Measurements from ENCODE around the gene GPR160.
"Not testable (repeated sequence)": the region's sequence is repeated elsewhere in the genome, so short reads cannot be mapped to it uniquely, and the experiment has no call there.

The GPR160 gene

DNA sequence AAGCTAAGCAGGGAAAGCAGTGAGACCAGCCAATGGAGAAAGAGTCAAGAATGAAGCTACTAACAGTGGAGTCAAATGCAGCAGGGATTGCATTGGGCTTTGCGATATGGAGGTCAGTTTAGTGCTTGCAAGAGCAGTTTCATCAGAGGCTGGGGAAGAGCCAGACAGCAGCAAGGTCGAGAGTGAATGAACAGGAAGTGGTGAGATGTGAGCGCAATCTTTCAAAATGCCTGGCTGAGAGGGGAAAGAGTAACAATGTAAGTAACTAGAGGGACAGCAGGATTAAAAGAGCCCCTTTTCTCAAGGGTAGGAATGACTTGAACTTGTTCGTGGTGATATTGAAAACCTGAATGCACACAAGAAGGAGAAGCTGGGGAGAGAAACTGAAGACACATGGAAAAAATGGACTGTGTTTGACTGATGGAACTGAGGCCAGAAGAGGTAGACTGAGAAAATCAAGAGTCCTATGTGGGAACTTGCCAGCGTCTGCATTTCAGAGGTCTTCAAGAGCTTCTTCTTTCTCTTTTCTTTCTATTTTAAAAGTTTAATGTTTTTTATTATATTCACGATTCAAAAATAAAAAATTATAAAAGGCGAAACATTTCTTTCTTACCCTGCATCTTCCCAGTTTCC is 30.6 kb upstream of the GPR160 start:
- Mint-ChIP-seq H3K27ac (ENCODE audit: low read depth) (peak overlapping the region; percentile 12), H3K36me3 (ENCODE audit: insufficient read depth) (peaks cover 1% of the 10 kb centered on the region), H3K27me3 (no peaks in the 10 kb centered on the region), H3K4me3 (no peak overlapping the region), H3K9me3 (no peaks in the 10 kb centered on the region), H3K4me1 (peaks cover 22% of the 10 kb centered on the region)
- ATAC-seq (replicated peaks; ENCODE audit: extremely low read depth, poor library complexity, severe bottlenecking): peak; percentile 68
- DNase-seq (ENCODE audit: low spot score in 2 of 2): no peak

DNA sequence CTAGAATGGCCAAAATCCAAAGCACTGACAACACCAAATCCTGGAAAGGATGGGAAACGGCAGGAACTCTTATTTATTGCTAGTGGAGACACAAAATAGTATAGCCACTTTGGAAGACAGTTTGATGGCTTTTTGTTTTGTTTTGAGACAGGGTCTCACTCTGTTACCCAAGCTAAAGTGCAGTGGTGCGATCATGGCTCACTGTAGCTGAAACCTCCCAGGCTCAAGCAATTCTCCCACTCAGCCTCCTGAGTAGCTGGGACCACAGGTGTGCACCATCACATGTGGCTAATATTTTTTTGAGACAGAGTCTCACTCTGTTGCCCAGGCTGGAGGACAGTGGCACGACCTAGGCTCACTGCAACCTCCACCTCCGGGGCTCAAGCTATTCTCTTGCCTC is 27.3 kb upstream of the GPR160 start:
- no peak overlapping the region for H3K4me3 Mint-ChIP-seq
- ATAC-seq (replicated peaks; ENCODE audit: extremely low read depth, poor library complexity, severe bottlenecking) (no peak), DNase-seq (ENCODE audit: low spot score in 2 of 2) (no peak)
- peaks cover 1% of the 10 kb centered on the region for H3K36me3 Mint-ChIP-seq (ENCODE audit: insufficient read depth)
- H3K27me3 Mint-ChIP-seq: no peaks in the 10 kb centered on the region
- H3K9me3 Mint-ChIP-seq: no peaks in the 10 kb centered on the region
- H3K4me1 Mint-ChIP-seq: peaks cover 12% of the 10 kb centered on the region
- H3K27ac Mint-ChIP-seq (ENCODE audit: low read depth): no peak overlapping the region

DNA sequence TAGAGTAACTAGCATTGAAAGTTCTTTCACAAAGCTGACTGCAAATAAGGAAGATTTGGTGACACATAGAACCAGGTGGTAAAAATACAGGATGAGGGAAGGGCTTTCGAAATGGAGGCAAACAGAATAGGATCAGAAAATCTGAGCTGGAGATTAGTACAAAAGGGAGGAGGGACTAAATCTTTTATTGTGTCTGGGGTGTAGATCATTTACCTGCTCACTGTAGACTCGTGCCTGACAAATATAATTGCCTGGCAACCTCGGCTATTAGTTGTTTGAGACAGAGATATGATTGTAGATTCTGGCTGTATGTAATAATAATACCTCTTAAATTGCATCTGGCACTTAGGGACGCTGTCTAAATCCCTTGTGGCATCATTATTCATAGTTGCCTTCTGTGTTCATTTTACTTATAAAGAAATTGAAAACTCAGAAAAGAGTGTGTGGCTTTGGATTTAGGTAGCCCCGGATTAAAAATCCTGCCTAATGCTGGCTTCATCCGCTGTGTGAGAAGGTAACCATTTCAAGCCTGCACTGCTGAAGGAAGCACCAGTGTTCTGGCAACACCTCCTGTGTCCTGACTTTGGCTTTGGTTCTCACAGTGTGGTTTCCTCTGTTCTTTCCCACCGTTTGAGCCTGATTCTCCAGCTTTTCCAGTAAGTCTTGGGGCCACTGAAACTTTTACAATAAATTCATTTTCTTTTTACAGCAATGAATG is 25.0 kb upstream of the GPR160 start:
- Mint-ChIP-seq H3K4me3 (no peak overlapping the region), H3K27ac (ENCODE audit: low read depth) (no peak overlapping the region), H3K27me3 (peaks cover 14% of the 10 kb centered on the region), H3K4me1 (no peaks in the 10 kb centered on the region), H3K36me3 (ENCODE audit: insufficient read depth) (peaks cover 1% of the 10 kb centered on the region), H3K9me3 (no peaks in the 10 kb centered on the region)
- ATAC-seq (replicated peaks; ENCODE audit: extremely low read depth, poor library complexity, severe bottlenecking) (no peak), DNase-seq (ENCODE audit: low spot score in 2 of 2) (no peak)

GRCh38 chr3:170016057-170016456 is 21.7 kb upstream of the GPR160 start:
- Mint-ChIP-seq H3K4me1 (no peaks in the 10 kb centered on the region), H3K9me3 (no peaks in the 10 kb centered on the region), H3K36me3 (ENCODE audit: insufficient read depth) (no peaks in the 10 kb centered on the region), H3K4me3 (no peak overlapping the region), H3K27ac (ENCODE audit: low read depth) (no peak overlapping the region), H3K27me3 (peaks cover 14% of the 10 kb centered on the region)
- no peak for ATAC-seq (replicated peaks; ENCODE audit: extremely low read depth, poor library complexity, severe bottlenecking)
- no peak for DNase-seq (ENCODE audit: low spot score in 2 of 2)

DNA sequence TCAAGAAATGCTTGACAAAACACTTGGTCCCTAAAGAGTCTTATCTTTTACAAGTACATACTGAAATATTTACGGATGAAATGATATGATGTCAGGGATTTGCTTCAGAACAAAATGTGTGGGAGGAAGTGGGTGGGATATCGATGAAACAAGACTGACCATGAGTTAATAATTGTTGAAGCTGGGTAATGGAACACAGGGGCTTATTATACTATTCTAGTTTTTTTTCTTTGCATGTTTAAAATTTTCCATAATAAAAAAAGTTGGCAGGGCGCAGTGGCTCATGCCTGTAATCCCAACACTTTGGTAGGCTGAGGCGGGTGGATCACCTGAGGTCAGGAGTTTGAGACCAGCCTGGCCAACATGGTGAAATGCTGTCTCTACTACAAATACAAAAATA is 18.5 kb upstream of the GPR160 start:
- peaks cover 18% of the 10 kb centered on the region for H3K27me3 Mint-ChIP-seq
- DNase-seq (ENCODE audit: low spot score in 2 of 2); H3K9me3 Mint-ChIP-seq; H3K4me1 Mint-ChIP-seq; H3K27ac Mint-ChIP-seq (ENCODE audit: low read depth); ATAC-seq (replicated peaks; ENCODE audit: extremely low read depth, poor library complexity, severe bottlenecking); H3K36me3 Mint-ChIP-seq (ENCODE audit: insufficient read depth); H3K4me3 Mint-ChIP-seq: not testable (repeated sequence)

DNA sequence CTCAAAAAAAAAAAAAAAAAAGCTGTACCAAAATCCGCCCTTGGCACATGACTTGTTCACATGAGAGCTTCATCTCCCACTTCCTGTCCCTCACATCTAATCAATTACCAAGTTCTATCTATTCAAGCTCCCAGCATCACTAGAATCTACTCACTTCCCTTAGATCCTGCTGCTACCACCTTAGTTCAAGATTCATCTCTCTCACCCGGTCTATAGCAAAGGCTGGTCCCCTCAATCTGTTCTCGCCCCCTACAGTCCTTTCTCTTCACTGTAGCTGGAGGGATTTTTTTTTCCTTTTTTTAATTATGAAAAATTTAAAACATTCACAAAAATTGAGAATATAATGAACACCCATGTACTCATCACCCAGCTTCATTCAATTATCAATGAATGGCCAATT is 16.7 kb upstream of the GPR160 start:
- H3K4me3 Mint-ChIP-seq: no peak overlapping the region
- H3K27me3 Mint-ChIP-seq: peaks cover 31% of the 10 kb centered on the region
- no peaks in the 10 kb centered on the region for H3K9me3 Mint-ChIP-seq
- no peaks in the 10 kb centered on the region for H3K4me1 Mint-ChIP-seq
- DNase-seq (ENCODE audit: low spot score in 2 of 2) (no peak), ATAC-seq (replicated peaks; ENCODE audit: extremely low read depth, poor library complexity, severe bottlenecking) (no peak)
- no peaks in the 10 kb centered on the region for H3K36me3 Mint-ChIP-seq (ENCODE audit: insufficient read depth)
- H3K27ac Mint-ChIP-seq (ENCODE audit: low read depth): no peak overlapping the region

- peaks cover 9% of the 10 kb centered on the region for H3K4me1 Mint-ChIP-seq
- H3K9me3 Mint-ChIP-seq: no peaks in the 10 kb centered on the region
- DNase-seq (ENCODE audit: low spot score in 2 of 2) (no peak), ATAC-seq (replicated peaks; ENCODE audit: extremely low read depth, poor library complexity, severe bottlenecking) (no peak)
- no peak overlapping the region for H3K4me3 Mint-ChIP-seq
- no peaks in the 10 kb centered on the region for H3K36me3 Mint-ChIP-seq (ENCODE audit: insufficient read depth)
- peaks cover 18% of the 10 kb centered on the region for H3K27me3 Mint-ChIP-seq
- no peak overlapping the region for H3K27ac Mint-ChIP-seq (ENCODE audit: low read depth)
Observed at GRCh38 chr3:170022336-170022735, 15.5 kb upstream of the GPR160 start.

GRCh38 chr3:170023165-170023564 is 14.6 kb upstream of the GPR160 start:
- no peak for DNase-seq (ENCODE audit: low spot score in 2 of 2)
- H3K4me3 Mint-ChIP-seq: no peak overlapping the region
- peaks cover 5% of the 10 kb centered on the region for H3K9me3 Mint-ChIP-seq
- peaks cover 16% of the 10 kb centered on the region for H3K27me3 Mint-ChIP-seq
- no peaks in the 10 kb centered on the region for H3K36me3 Mint-ChIP-seq (ENCODE audit: insufficient read depth)
- peaks cover 15% of the 10 kb centered on the region for H3K4me1 Mint-ChIP-seq
- no peak overlapping the region for H3K27ac Mint-ChIP-seq (ENCODE audit: low read depth)
- no peak for ATAC-seq (replicated peaks; ENCODE audit: extremely low read depth, poor library complexity, severe bottlenecking)

GRCh38 chr3:170024581-170024980 is 13.2 kb upstream of the GPR160 start:
- DNase-seq (ENCODE audit: low spot score in 2 of 2): no peak
- no peak for ATAC-seq (replicated peaks; ENCODE audit: extremely low read depth, poor library complexity, severe bottlenecking)
- no peaks in the 10 kb centered on the region for H3K36me3 Mint-ChIP-seq (ENCODE audit: insufficient read depth)
- H3K27ac Mint-ChIP-seq (ENCODE audit: low read depth): no peak overlapping the region
- no peak overlapping the region for H3K4me3 Mint-ChIP-seq
- H3K9me3 Mint-ChIP-seq: peaks cover 5% of the 10 kb centered on the region
- peaks cover 15% of the 10 kb centered on the region for H3K4me1 Mint-ChIP-seq
- peaks cover 16% of the 10 kb centered on the region for H3K27me3 Mint-ChIP-seq

- H3K36me3 Mint-ChIP-seq (ENCODE audit: insufficient read depth): no peaks in the 10 kb centered on the region
- peaks cover 5% of the 10 kb centered on the region for H3K9me3 Mint-ChIP-seq
- H3K27ac Mint-ChIP-seq (ENCODE audit: low read depth): peak overlapping the region; percentile 32
- ATAC-seq (replicated peaks; ENCODE audit: extremely low read depth, poor library complexity, severe bottlenecking) (peak; percentile 43), DNase-seq (ENCODE audit: low spot score in 2 of 2) (no peak)
- H3K4me1 Mint-ChIP-seq: peaks cover 17% of the 10 kb centered on the region
- no peak overlapping the region for H3K4me3 Mint-ChIP-seq
- H3K27me3 Mint-ChIP-seq: peaks cover 16% of the 10 kb centered on the region
Observed at GRCh38 chr3:170027233-170028102, 10.3 kb upstream of the GPR160 start.

DNA sequence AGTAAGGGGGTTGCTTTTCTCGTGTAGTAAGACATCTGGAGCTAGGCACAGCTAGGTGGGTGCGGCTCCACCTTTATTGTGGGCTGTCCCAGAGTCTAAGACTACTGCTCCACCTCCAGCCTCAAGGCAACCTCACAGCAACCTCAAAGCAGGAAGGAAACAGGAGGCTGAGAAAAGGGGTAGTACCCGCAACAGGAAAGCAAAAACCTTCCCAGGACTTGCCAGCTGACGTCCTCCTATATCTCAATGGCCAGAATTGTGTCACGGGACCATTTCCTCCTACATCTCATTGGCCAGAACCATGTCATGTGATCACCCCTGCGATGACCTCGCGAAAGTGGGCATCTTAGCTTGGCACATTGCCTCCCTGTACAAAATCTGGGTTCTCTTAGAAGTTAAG is 4.3 kb upstream of the GPR160 start:
- H3K4me1 Mint-ChIP-seq: peaks cover 22% of the 10 kb centered on the region
- H3K36me3 Mint-ChIP-seq (ENCODE audit: insufficient read depth): peaks cover 6% of the 10 kb centered on the region
- no peaks in the 10 kb centered on the region for H3K27me3 Mint-ChIP-seq
- H3K9me3 Mint-ChIP-seq: no peaks in the 10 kb centered on the region
- DNase-seq (ENCODE audit: low spot score in 2 of 2) (peak; percentile 14 to 34), ATAC-seq (replicated peaks; ENCODE audit: extremely low read depth, poor library complexity, severe bottlenecking) (peak; percentile 66)
- no peak overlapping the region for H3K27ac Mint-ChIP-seq (ENCODE audit: low read depth)
- peak overlapping the region; percentile 9 for H3K4me3 Mint-ChIP-seq

- ATAC-seq (replicated peaks; ENCODE audit: extremely low read depth, poor library complexity, severe bottlenecking): peak; percentile 43
- peaks cover 5% of the 10 kb centered on the region for H3K36me3 Mint-ChIP-seq (ENCODE audit: insufficient read depth)
- DNase-seq (ENCODE audit: low spot score in 2 of 2): no peak
- H3K4me1 Mint-ChIP-seq: peaks cover 16% of the 10 kb centered on the region
- no peaks in the 10 kb centered on the region for H3K27me3 Mint-ChIP-seq
- peak overlapping the region; percentile 67 for H3K27ac Mint-ChIP-seq (ENCODE audit: low read depth)
- H3K9me3 Mint-ChIP-seq: no peaks in the 10 kb centered on the region
- H3K4me3 Mint-ChIP-seq: peak overlapping the region; percentile 78
Observed at GRCh38 chr3:170038434-170039110, 777 bp downstream of the GPR160 start.
